IMR-90 (cell line): ENCODE results near the gene PPM1J.

ENCODE experiments used
- CEBPB ChIP-seq: IDR thresholded peaks from 2 replicates; pipeline ENCODE4 v1.6.1; 2012; ENCODE audit warnings: low read depth, low read length, improper control_type of control experiment
- CTCF ChIP-seq: conservative IDR thresholded peaks from 2 replicates; pipeline ENCODE4 v1.5.1; 2012; ENCODE audit warnings: mild to moderate bottlenecking, low read depth, low read length, improper control_type of control experiment
- MAFK ChIP-seq: IDR thresholded peaks from 2 replicates; pipeline ENCODE4 v1.6.1; 2012; ENCODE audit warnings: low read depth, low read length, improper control_type of control experiment
- MXI1 ChIP-seq: IDR thresholded peaks from 2 replicates; pipeline ENCODE4 v1.6.1; 2012; ENCODE audit warnings: low read depth, mild to moderate bottlenecking, low read length, moderate library complexity, borderline replicate concordance
- NFE2L2 ChIP-seq: fragments of 150-350 bp; IDR thresholded peaks from 2 replicates; pipeline ENCODE4 v1.6.1; 2016; ENCODE audit warnings: low read depth, mild to moderate bottlenecking, low read length
- POLR2A ChIP-seq: IDR thresholded peaks from 2 replicates; pipeline ENCODE4 v1.6.1; 2012; ENCODE audit warnings: mild to moderate bottlenecking, low read depth, low read length
- RAD21 ChIP-seq: IDR thresholded peaks from 2 replicates; pipeline ENCODE4 v1.6.1; 2012; ENCODE audit warnings: low read length, improper control_type of control experiment
- RFX5 ChIP-seq: IDR thresholded peaks from 2 replicates; pipeline ENCODE4 v1.8.0; 2012; ENCODE audit warnings: low read depth, mild to moderate bottlenecking, low read length, moderate library complexity
- SMC3 ChIP-seq: fragments of 150-350 bp; IDR thresholded peaks from 2 replicates; pipeline ENCODE4 v1.6.1; 2016; ENCODE audit warnings: low read depth, mild to moderate bottlenecking, antibody characterized with exemption, low read length, moderate library complexity

DNA sequence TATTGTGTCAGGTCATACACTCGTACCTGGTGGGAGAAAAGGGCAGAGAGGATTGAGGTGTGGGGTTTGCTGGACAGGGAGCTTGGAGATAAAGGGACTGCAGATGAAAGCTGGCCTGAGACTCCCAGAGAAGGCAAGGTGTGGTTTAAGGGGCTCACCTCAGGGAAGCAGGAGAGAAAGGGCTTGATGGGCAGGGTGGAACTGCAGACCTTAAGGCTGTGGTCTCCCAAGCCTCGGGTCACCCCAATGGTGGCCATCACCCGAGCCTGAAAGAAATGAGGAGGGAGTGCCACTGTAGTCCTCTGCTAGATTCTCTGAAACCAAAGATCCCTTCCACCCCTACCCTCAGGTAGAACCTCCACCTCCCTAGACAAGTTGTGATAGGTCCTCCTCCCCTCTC, 4.5 kb downstream of the PPM1J start:
- no peak for TF ChIP-seq CTCF
- TF ChIP-seq POLR2A, result no peak
- TF ChIP-seq MAFK, result no peak
- TF ChIP-seq RAD21, result no peak
- no peak for TF ChIP-seq SMC3
- TF ChIP-seq MXI1, result no peak
- no peak for TF ChIP-seq CEBPB
- no peak for TF ChIP-seq NFE2L2
- TF ChIP-seq RFX5, result no peak
